ENCODE data around the gene NOL12.

DNA sequence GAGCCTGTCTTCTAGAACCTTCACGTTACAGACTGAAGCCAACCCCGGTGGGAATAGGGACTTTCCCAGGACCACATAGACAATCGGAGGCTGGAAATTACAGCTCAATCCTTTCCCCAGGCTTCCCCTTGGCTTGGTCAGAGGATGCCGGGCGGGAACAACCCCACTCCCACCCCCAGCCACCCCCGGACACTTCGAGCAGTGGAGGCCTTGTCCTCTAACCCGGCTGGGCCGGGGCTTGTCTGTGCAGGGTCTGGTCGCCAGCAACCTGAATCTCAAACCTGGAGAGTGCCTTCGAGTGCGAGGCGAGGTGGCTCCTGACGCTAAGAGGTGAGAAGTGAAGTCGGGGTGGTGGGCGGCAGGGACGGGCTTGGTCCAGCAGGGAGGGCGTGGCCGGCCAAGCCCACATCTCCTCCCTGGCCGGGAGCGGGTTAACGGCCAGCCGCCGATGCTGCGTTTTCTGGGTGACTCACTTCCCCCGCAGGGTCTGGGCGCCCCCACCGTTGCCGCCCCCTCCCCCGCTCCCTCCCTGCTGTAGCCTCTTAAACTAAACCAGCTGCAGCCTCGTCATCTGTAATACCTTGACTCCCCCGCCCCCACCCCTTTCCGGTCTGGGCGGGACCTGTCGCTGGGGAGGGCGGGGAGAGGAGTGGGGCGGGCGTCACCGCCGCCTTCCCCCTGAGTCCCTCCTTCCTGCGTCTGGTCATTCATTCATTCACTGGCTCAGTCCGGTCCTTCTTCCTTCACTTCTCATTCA, 9.2 kb upstream of the NOL12 start:
- TF ChIP-seq, protein P1, sequence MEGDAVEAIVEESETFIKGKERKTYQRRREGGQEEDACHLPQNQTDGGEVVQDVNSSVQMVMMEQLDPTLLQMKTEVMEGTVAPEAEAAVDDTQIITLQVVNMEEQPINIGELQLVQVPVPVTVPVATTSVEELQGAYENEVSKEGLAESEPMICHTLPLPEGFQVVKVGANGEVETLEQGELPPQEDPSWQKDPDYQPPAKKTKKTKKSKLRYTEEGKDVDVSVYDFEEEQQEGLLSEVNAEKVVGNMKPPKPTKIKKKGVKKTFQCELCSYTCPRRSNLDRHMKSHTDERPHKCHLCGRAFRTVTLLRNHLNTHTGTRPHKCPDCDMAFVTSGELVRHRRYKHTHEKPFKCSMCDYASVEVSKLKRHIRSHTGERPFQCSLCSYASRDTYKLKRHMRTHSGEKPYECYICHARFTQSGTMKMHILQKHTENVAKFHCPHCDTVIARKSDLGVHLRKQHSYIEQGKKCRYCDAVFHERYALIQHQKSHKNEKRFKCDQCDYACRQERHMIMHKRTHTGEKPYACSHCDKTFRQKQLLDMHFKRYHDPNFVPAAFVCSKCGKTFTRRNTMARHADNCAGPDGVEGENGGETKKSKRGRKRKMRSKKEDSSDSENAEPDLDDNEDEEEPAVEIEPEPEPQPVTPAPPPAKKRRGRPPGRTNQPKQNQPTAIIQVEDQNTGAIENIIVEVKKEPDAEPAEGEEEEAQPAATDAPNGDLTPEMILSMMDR (IDR thresholded peaks at IDR 0.05 in 2 of 3, conservative IDR thresholded peaks at IDR 0.05 in 1 of 3; ENCODE audit: borderline replicate concordance in 1 of 3, insufficient read depth in 1 of 3, low read depth in 2 of 3, low read length in 2 of 3): no peak
- TF ChIP-seq SIN3A (IDR thresholded peaks at IDR 0.05; ENCODE audit: low read depth) (no peak), POLR2AphosphoS5 (IDR thresholded peaks at IDR 0.05; ENCODE audit: low read depth, low read length) (peak; percentile 81), SRF (IDR thresholded peaks at IDR 0.05; ENCODE audit: low read depth) (no peak), POLR2A (IDR thresholded peaks at IDR 0.05; ENCODE audit: borderline replicate concordance, extremely low read depth, insufficient read depth, insufficient read length) (no peak), EZH2phosphoT487 (IDR thresholded peaks at IDR 0.05; ENCODE audit: borderline replicate concordance) (no peak), EZH2 (IDR thresholded peaks at IDR 0.05) (no peak), YY1 (IDR thresholded peaks at IDR 0.05; ENCODE audit: extremely low read depth, insufficient replicate concordance, low read depth, low read length) (no peak), CEBPB (IDR thresholded peaks at IDR 0.05; ENCODE audit: low read depth) (no peak), EGR1 (IDR thresholded peaks at IDR 0.05; ENCODE audit: low read depth) (no peak), ZNF274 (IDR thresholded peaks at IDR 0.05; ENCODE audit: low read depth, low read length) (no peak), CBX3 (IDR thresholded peaks at IDR 0.05; ENCODE audit: low read depth) (no peak)
- TF ChIP-seq, protein P2, sequence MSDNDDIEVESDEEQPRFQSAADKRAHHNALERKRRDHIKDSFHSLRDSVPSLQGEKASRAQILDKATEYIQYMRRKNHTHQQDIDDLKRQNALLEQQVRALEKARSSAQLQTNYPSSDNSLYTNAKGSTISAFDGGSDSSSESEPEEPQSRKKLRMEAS (IDR thresholded peaks at IDR 0.05): no peak
- TF ChIP-seq, protein P3, sequence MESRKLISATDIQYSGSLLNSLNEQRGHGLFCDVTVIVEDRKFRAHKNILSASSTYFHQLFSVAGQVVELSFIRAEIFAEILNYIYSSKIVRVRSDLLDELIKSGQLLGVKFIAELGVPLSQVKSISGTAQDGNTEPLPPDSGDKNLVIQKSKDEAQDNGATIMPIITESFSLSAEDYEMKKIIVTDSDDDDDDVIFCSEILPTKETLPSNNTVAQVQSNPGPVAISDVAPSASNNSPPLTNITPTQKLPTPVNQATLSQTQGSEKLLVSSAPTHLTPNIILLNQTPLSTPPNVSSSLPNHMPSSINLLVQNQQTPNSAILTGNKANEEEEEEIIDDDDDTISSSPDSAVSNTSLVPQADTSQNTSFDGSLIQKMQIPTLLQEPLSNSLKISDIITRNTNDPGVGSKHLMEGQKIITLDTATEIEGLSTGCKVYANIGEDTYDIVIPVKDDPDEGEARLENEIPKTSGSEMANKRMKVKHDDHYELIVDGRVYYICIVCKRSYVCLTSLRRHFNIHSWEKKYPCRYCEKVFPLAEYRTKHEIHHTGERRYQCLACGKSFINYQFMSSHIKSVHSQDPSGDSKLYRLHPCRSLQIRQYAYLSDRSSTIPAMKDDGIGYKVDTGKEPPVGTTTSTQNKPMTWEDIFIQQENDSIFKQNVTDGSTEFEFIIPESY (IDR thresholded peaks at IDR 0.05; ENCODE audit: extremely low read depth, insufficient replicate concordance, low read length): no peak

Measured in HCT116 (cell line).